Trophoblast cell (in vitro differentiated cells and primary cell): Measurements from ENCODE around the gene RAB11A.

ENCODE experiments used
- DNase-seq, 2 donors: peaks; one replicate each; pipeline ENCODE4 v3.0.0-alpha.2; 2016
- H2AFZ ChIP-seq: 2 replicates; pipeline ENCODE4 v1.6.1; 2013; ENCODE audit warnings: low read length, moderate library complexity, mild to moderate bottlenecking; ENCODE audit not compliant: insufficient read depth, poor library complexity
- H2AK5ac ChIP-seq: 2 replicates; pipeline ENCODE4 v1.6.1; 2013; ENCODE audit warnings: mild to moderate bottlenecking, low read length
- H2BK120ac ChIP-seq: 2 replicates; pipeline ENCODE4 v1.6.1; 2013; ENCODE audit warnings: low read length, mild to moderate bottlenecking, moderate library complexity; ENCODE audit not compliant: insufficient read depth, poor library complexity
- H2BK12ac ChIP-seq: 2 replicates; pipeline ENCODE4 v1.6.1; 2013; ENCODE audit warnings: mild to moderate bottlenecking, low read length, moderate library complexity
- H2BK5ac ChIP-seq: 2 replicates; pipeline ENCODE4 v1.6.1; 2013; ENCODE audit warnings: low read length, low read depth, moderate library complexity, mild to moderate bottlenecking; ENCODE audit not compliant: poor library complexity
- H3K14ac ChIP-seq: 2 replicates; pipeline ENCODE4 v1.6.1; 2013; ENCODE audit warnings: mild to moderate bottlenecking, low read length
- H3K18ac ChIP-seq: 2 replicates; pipeline ENCODE4 v1.6.1; 2013; ENCODE audit warnings: mild to moderate bottlenecking, low read length
- H3K23ac ChIP-seq: 2 replicates; pipeline ENCODE4 v1.6.1; 2013; ENCODE audit warnings: low read length
- H3K27ac ChIP-seq: 2 replicates; pipeline ENCODE4 v1.5.1; 2013; ENCODE audit warnings: low read depth, mild to moderate bottlenecking, inconsistent platforms, low read length, moderate library complexity
- H3K27me3 ChIP-seq: 2 replicates; pipeline ENCODE4 v1.6.1; 2013; ENCODE audit warnings: inconsistent platforms, mild to moderate bottlenecking, low read length, moderate library complexity; ENCODE audit not compliant: insufficient read depth
- H3K36me3 ChIP-seq, 2 experiments: 1 replicate in 1 of 2; 2 replicates in 1 of 2; pipeline ENCODE4 v1.6.1; 2013; ENCODE audit warnings: low read length in 2 of 2, mild to moderate bottlenecking in 2 of 2, moderate library complexity in 1 of 2; ENCODE audit not compliant: insufficient read depth in 2 of 2, control insufficient read depth in 1 of 2
- H3K4ac ChIP-seq: 2 replicates; pipeline ENCODE4 v1.6.1; 2013; ENCODE audit warnings: low read depth, mild to moderate bottlenecking, low read length, moderate library complexity
- H3K4me1 ChIP-seq, 2 experiments: 1 replicate in 1 of 2; 2 replicates in 1 of 2; pipeline ENCODE4 v1.6.1; 2013; ENCODE audit warnings: low read length in 2 of 2, mild to moderate bottlenecking in 2 of 2, moderate library complexity in 1 of 2; ENCODE audit not compliant: insufficient read depth in 2 of 2, control insufficient read depth in 1 of 2
- H3K4me2 ChIP-seq: 2 replicates; pipeline ENCODE4 v1.6.1; 2013; ENCODE audit warnings: inconsistent platforms, mild to moderate bottlenecking, low read length, moderate library complexity
- H3K4me3 ChIP-seq: 2 replicates; pipeline ENCODE4 v1.5.1; 2013; ENCODE audit warnings: mild to moderate bottlenecking, low read depth, low read length, inconsistent platforms
- H3K79me1 ChIP-seq: one replicate; pipeline ENCODE4 v1.6.1; 2013; ENCODE audit warnings: low read length
- H3K79me2 ChIP-seq: 2 replicates; pipeline ENCODE4 v1.6.1; 2013; ENCODE audit warnings: low read length, mild to moderate bottlenecking; ENCODE audit not compliant: control insufficient read depth, insufficient read depth, poor library complexity
- H3K9ac ChIP-seq: 2 replicates; pipeline ENCODE4 v1.6.1; 2013; ENCODE audit warnings: mild to moderate bottlenecking, low read length
- H3K9me3 ChIP-seq: 2 replicates; pipeline ENCODE4 v1.6.1; 2013; ENCODE audit warnings: low read depth, mild to moderate bottlenecking, control low read depth, inconsistent platforms, low read length; ENCODE audit not compliant: insufficient read depth
- H4K12ac ChIP-seq: 2 replicates; pipeline ENCODE4 v1.6.1; 2013; ENCODE audit warnings: low read depth, mild to moderate bottlenecking, low read length, moderate library complexity
- H4K8ac ChIP-seq: 2 replicates; pipeline ENCODE4 v1.6.1; 2013; ENCODE audit warnings: low read depth, mild to moderate bottlenecking, low read length, moderate library complexity
- H4K91ac ChIP-seq: one replicate; pipeline ENCODE4 v1.6.1; 2013; ENCODE audit warnings: low read depth, mild to moderate bottlenecking, low read length, moderate library complexity
- WGBS: extraction: QIAGEN DNeasy Blood & Tissue Kit; methylation state at CpG from one replicate; pipeline ENCODE4 v1.1.7; 2013; ENCODE audit warnings: missing lambda C conversion rate; ENCODE audit not compliant: insufficient read length, insufficient coverage; ENCODE audit errors: extremely low coverage; 5-methylcytosine and 5-hydroxymethylcytosine counted together

The RAB11A gene

GRCh38 chr15:65909831-65910230, 40.5 kb downstream of the RAB11A start:
- Histone ChIP-seq H3K9ac (no peak overlapping the region), H3K27ac (no peak overlapping the region)

GRCh38 chr15:65910341-65910740, 41.0 kb downstream of the RAB11A start:
- Histone ChIP-seq H3K36me3 (peaks cover 38% of the 10 kb centered on the region in 2 experiments), H3K79me1 (peaks cover 12% of the 10 kb centered on the region), H3K23ac (no peak overlapping the region), H3K79me2 (peaks cover 2% of the 10 kb centered on the region), H3K9ac (no peak overlapping the region), H2AFZ (no peak overlapping the region), H3K27ac (no peak overlapping the region), H2BK12ac (no peak overlapping the region), H3K27me3 (no peaks in the 10 kb centered on the region), H4K91ac (no peak overlapping the region), H3K4me1 (peaks cover 7% of the 10 kb centered on the region in 2 experiments), H3K4me3 (no peak overlapping the region), H3K18ac (no peak overlapping the region), H3K9me3 (no peaks in the 10 kb centered on the region), H2AK5ac (no peak overlapping the region), H3K14ac (no peak overlapping the region), H2BK120ac (no peak overlapping the region), H4K12ac (no peak overlapping the region), H3K4ac (no peak overlapping the region), H3K4me2 (no peak overlapping the region), H4K8ac (no peak overlapping the region), H2BK5ac (no peak overlapping the region)
- DNase-seq: no peak
- WGBS: no CpG with 5 or more reads among the region's 4 CpGs

More at GRCh38 chr15:65909831-65910230, 40.5 kb downstream of the RAB11A start:
- Histone ChIP-seq H3K4me1 (peaks cover 7 to 9% of the 10 kb centered on the region in 2 experiments), H2BK120ac (no peak overlapping the region), H3K18ac (no peak overlapping the region), H4K91ac (no peak overlapping the region), H3K36me3 (peaks cover 38% of the 10 kb centered on the region in 2 experiments), H4K8ac (no peak overlapping the region), H3K4me2 (no peak overlapping the region), H2AFZ (no peak overlapping the region), H3K27me3 (no peaks in the 10 kb centered on the region), H2BK12ac (no peak overlapping the region), H3K79me1 (peaks cover 12% of the 10 kb centered on the region), H4K12ac (no peak overlapping the region), H3K23ac (no peak overlapping the region), H3K4me3 (no peak overlapping the region), H3K9me3 (no peaks in the 10 kb centered on the region), H2BK5ac (no peak overlapping the region), H3K79me2 (peaks cover 2% of the 10 kb centered on the region), H3K4ac (no peak overlapping the region), H3K14ac (no peak overlapping the region), H2AK5ac (no peak overlapping the region)
- DNase-seq: no peak
- no CpG with 5 or more reads among the region's 3 CpGs for WGBS

GRCh38 chr15:65912235-65912634, 42.9 kb downstream of the RAB11A start:
- Histone ChIP-seq H3K4ac (no peak overlapping the region), H4K8ac (no peak overlapping the region), H2AK5ac (no peak overlapping the region), H3K4me1 (no peaks in the 10 kb centered on the region), H3K9me3 (no peaks in the 10 kb centered on the region), H3K18ac (no peak overlapping the region), H3K23ac (no peak overlapping the region), H2AFZ (no peak overlapping the region), H3K27ac (no peak overlapping the region), H4K12ac (no peak overlapping the region), H3K14ac (no peak overlapping the region), H3K9ac (no peak overlapping the region), H2BK120ac (no peak overlapping the region), H3K79me1 (peaks cover 8% of the 10 kb centered on the region), H2BK12ac (no peak overlapping the region), H3K4me3 (no peak overlapping the region), H4K91ac (no peak overlapping the region), H2BK5ac (no peak overlapping the region), H3K27me3 (no peaks in the 10 kb centered on the region), H3K4me2 (no peak overlapping the region), H3K79me2 (peaks cover 2% of the 10 kb centered on the region), H3K36me3 (peaks cover 37 to 38% of the 10 kb centered on the region in 2 experiments)
- WGBS: no CpG with 5 or more reads among the region's 2 CpGs
- DNase-seq: no peak

- WGBS: no CpG with 5 or more reads among the region's 13 CpGs
- Histone ChIP-seq H2BK120ac (no peak overlapping the region), H3K79me1 (no peaks in the 10 kb centered on the region), H3K9me3 (no peaks in the 10 kb centered on the region), H3K9ac (no peak overlapping the region), H3K4ac (no peak overlapping the region), H3K36me3 (peaks cover 30 to 31% of the 10 kb centered on the region in 2 experiments), H4K91ac (no peak overlapping the region), H3K79me2 (no peaks in the 10 kb centered on the region), H2AK5ac (no peak overlapping the region), H3K4me1 (no peaks in the 10 kb centered on the region), H3K27ac (no peak overlapping the region), H2AFZ (no peak overlapping the region), H3K18ac (no peak overlapping the region), H2BK5ac (no peak overlapping the region), H3K14ac (no peak overlapping the region), H3K27me3 (no peaks in the 10 kb centered on the region), H3K23ac (no peak overlapping the region), H2BK12ac (no peak overlapping the region), H3K4me2 (no peak overlapping the region), H4K12ac (no peak overlapping the region), H3K4me3 (no peak overlapping the region), H4K8ac (no peak overlapping the region)
- DNase-seq: no peak
Observed at GRCh38 chr15:65913631-65914199, 44.4 kb downstream of the RAB11A start.
